Endothelial cell of umbilical vein (primary cell): Measurements from ENCODE around the gene CNBD2.

Source experiments
- EZH2 ChIP-seq: IDR thresholded peaks from 2 replicates; pipeline ENCODE4 v1.6.1; 2012; ENCODE audit warnings: borderline replicate concordance, low read depth, mild to moderate bottlenecking, moderate library complexity, low read length, inconsistent platforms; ENCODE audit not compliant: severe bottlenecking
- FOS ChIP-seq: IDR thresholded peaks from 2 replicates; pipeline ENCODE4 v1.6.1; 2011; ENCODE audit warnings: mild to moderate bottlenecking, low read length, moderate library complexity, borderline replicate concordance; ENCODE audit not compliant: insufficient read depth
- JUN ChIP-seq: IDR thresholded peaks from 2 replicates; pipeline ENCODE4 v1.6.1; 2011; ENCODE audit warnings: borderline replicate concordance, low read depth; ENCODE audit not compliant: insufficient read length, insufficient read depth
- POLR2A ChIP-seq: IDR thresholded peaks from 2 replicates; pipeline ENCODE4 v1.6.1; 2012; ENCODE audit warnings: low read depth, mild to moderate bottlenecking, control low read depth, low read length
- POLR2AphosphoS5 ChIP-seq: IDR thresholded peaks from 2 replicates; pipeline ENCODE4 v1.6.1; 2012; ENCODE audit warnings: low read depth, mild to moderate bottlenecking, control low read depth, low read length, moderate library complexity; ENCODE audit not compliant: insufficient read depth
- TF ChIP-seq, protein P1 (sequence below), 2 donors: IDR thresholded peaks; 1 replicate in 1 of 2; 2 replicates in 1 of 2; pipeline ENCODE4 v1.5.1; 2011; ENCODE audit warnings: low read length in 2 of 2, mild to moderate bottlenecking in 2 of 2, moderate library complexity in 2 of 2, control low read depth in 1 of 2, inconsistent platforms in 1 of 2, low read depth in 1 of 2; ENCODE audit not compliant: insufficient read depth in 1 of 2; ENCODE audit errors: extremely low read depth in 1 of 2
- TF ChIP-seq, protein P2 (sequence below): IDR thresholded peaks from 2 replicates; pipeline ENCODE4 v1.6.1; 2011; ENCODE audit not compliant: insufficient read depth, insufficient read length

DNA sequence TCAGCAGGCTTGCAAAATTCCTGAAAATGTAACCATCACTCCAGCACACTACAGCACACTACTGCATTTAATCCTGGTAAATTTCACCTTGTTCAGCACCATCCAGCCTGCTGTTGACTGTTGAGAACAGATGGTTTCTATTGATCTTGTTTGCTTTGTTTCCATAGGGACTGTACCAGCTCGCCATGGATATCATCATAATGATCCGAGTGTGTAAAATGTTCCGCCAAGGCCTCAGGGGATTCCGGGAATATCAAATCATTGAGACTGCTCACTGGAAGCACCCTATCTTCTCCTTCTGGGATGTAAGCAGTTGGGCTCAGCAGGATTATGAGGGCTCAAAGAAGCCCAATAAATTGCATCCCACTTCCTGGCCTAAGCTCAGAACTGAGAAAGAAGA lies 4.1 kb downstream of the CNBD2 start:
- TF ChIP-seq POLR2AphosphoS5 (no peak), EZH2 (no peak), JUN (no peak), FOS (no peak), POLR2A (no peak)
- TF ChIP-seq, protein P1, sequence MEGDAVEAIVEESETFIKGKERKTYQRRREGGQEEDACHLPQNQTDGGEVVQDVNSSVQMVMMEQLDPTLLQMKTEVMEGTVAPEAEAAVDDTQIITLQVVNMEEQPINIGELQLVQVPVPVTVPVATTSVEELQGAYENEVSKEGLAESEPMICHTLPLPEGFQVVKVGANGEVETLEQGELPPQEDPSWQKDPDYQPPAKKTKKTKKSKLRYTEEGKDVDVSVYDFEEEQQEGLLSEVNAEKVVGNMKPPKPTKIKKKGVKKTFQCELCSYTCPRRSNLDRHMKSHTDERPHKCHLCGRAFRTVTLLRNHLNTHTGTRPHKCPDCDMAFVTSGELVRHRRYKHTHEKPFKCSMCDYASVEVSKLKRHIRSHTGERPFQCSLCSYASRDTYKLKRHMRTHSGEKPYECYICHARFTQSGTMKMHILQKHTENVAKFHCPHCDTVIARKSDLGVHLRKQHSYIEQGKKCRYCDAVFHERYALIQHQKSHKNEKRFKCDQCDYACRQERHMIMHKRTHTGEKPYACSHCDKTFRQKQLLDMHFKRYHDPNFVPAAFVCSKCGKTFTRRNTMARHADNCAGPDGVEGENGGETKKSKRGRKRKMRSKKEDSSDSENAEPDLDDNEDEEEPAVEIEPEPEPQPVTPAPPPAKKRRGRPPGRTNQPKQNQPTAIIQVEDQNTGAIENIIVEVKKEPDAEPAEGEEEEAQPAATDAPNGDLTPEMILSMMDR (IDR thresholded peaks at IDR 0.05; ENCODE audit: extremely low read depth in 1 of 2, insufficient read depth in 1 of 2, low read depth in 1 of 2, low read length in 2 of 2) = no peak
- TF ChIP-seq, protein P2, sequence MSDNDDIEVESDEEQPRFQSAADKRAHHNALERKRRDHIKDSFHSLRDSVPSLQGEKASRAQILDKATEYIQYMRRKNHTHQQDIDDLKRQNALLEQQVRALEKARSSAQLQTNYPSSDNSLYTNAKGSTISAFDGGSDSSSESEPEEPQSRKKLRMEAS = no peak
